Hepatocyte (in vitro differentiated cells): Measurements from ENCODE around the gene PARN. TPM values are rescaled to one million over a fixed set of nuclear protein-coding genes. Genes with fewer than 3 reads are reported as not detected.

Experiments used
- DNase-seq: peaks from one replicate; pipeline ENCODE4 v3.0.0-alpha.2; 2016; ENCODE audit warnings: low spot score
- H2AFZ ChIP-seq: fragments of 200-600 bp; sonication (generic); 2 replicates; pipeline ENCODE4 v1.6.0; 2016; ENCODE audit warnings: antibody characterized with exemption, mild to moderate bottlenecking
- H3K27ac ChIP-seq: fragments of 200-600 bp; sonication (generic); 2 replicates; pipeline ENCODE4 v1.5.1; 2016; ENCODE audit warnings: mild to moderate bottlenecking
- H3K27me3 ChIP-seq: fragments of 200-600 bp; sonication (generic); 2 replicates; pipeline ENCODE4 v1.6.1; 2016
- H3K36me3 ChIP-seq: fragments of 200-600 bp; sonication (generic); replicated peaks from 2 replicates; pipeline ENCODE4 v1.5.1; 2016; ENCODE audit warnings: low read depth; ENCODE audit not compliant: insufficient read depth
- H3K4me1 ChIP-seq: fragments of 200-600 bp; sonication (generic); 2 replicates; pipeline ENCODE4 v1.5.1; 2016; ENCODE audit warnings: mild to moderate bottlenecking, moderate library complexity; ENCODE audit not compliant: insufficient read depth
- H3K4me2 ChIP-seq: fragments of 200-600 bp; sonication (generic); 2 replicates; pipeline ENCODE4 v1.6.0; 2016
- H3K4me3 ChIP-seq: fragments of 200-600 bp; sonication (generic); 2 replicates; pipeline ENCODE4 v1.5.1; 2016; ENCODE audit warnings: mild to moderate bottlenecking
- H3K79me2 ChIP-seq: fragments of 200-600 bp; sonication (generic); 2 replicates; pipeline ENCODE4 v1.6.0; 2017; ENCODE audit warnings: mild to moderate bottlenecking
- H3K9me2 ChIP-seq: fragments of 200-600 bp; sonication (generic); replicated peaks from 2 replicates; pipeline ENCODE4 v1.6.0; 2017; ENCODE audit warnings: mild to moderate bottlenecking; ENCODE audit not compliant: insufficient read depth
- H3K9me3 ChIP-seq: fragments of 200-600 bp; sonication (generic); 2 replicates; pipeline ENCODE4 v1.5.1; 2016; ENCODE audit warnings: low read depth, mild to moderate bottlenecking
- H4K20me1 ChIP-seq: fragments of 200-600 bp; sonication (generic); 2 replicates; pipeline ENCODE4 v1.6.0; 2016; ENCODE audit warnings: mild to moderate bottlenecking; ENCODE audit not compliant: insufficient read depth, poor library complexity, severe bottlenecking
- EZH2 ChIP-seq: fragments of 200-600 bp; sonication (generic); IDR thresholded peaks from 2 replicates; pipeline ENCODE4 v1.6.1; 2016; ENCODE audit warnings: antibody characterized with exemption, mild to moderate bottlenecking, borderline replicate concordance
- EZH2phosphoT487 ChIP-seq: fragments of 200-600 bp; sonication (generic); IDR thresholded peaks from one replicate; pipeline ENCODE4 v1.6.1; 2018; ENCODE audit warnings: antibody characterized with exemption, mild to moderate bottlenecking, low read depth, moderate library complexity; ENCODE audit not compliant: unreplicated experiment, severe bottlenecking
- WGBS: methylation state at CpG from one replicate; pipeline ENCODE4 v1.1.6; 2016; ENCODE audit warnings: low lambda C conversion rate; ENCODE audit errors: missing lambda C conversion rate; 5-methylcytosine and 5-hydroxymethylcytosine counted together
- polyA plus RNA-seq: library from polyadenylated mRNA; unstranded; fragments of >200 nt; fragmentation: Nextera tagmentation; extraction: Ambion mirVana; gene quantifications from 2 replicates; pipeline ENCODE4 v1.2.1, GENCODE V29; 2016
- total RNA-seq: library from RNA; depleted of rRNA; stranded (reverse); fragments of >200 nt; gene quantifications from 2 replicates; pipeline ENCODE4 v1.2.3, GENCODE V29; 2014
- TF ChIP-seq, protein P1 (sequence below): fragments of 200-600 bp; sonication (generic); IDR thresholded peaks from 2 replicates; pipeline ENCODE4 v1.5.1; 2016; ENCODE audit warnings: antibody characterized with exemption, mild to moderate bottlenecking; ENCODE audit not compliant: poor library complexity

The PARN gene
- total and polyA plus RNA-seq, 2 experiments from 2014 or later = 23.7 to 35.6 TPM

DNA sequence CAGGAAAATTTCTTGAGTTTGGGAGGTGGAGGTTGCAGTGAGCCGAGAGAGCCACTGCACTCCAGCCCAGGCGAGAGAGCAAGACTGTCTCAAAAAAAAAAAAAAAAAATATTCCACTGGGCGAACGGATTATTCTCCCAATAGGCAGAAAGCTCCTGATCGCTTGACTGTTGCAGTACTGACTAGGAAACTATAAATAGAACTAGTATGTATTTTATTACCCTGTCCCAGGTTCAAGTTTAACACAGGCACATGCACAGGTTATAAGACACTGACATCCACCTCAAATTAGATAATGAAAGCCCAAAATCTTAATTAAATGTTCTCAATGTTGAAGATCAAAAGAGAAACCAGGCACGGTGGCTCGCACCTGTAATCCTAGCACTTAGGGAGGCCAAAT, 11.5 kb downstream of the PARN start:
- no peak overlapping the region for H3K4me3 ChIP-seq
- H3K9me2 ChIP-seq = no peaks in the 10 kb centered on the region
- no peaks in the 10 kb centered on the region for H3K79me2 ChIP-seq
- 79% methylated on average over 7 of the region's 7 CpGs for WGBS
- H3K9me3 ChIP-seq = no peaks in the 10 kb centered on the region
- no peak overlapping the region for H3K27ac ChIP-seq
- no peaks in the 10 kb centered on the region for H4K20me1 ChIP-seq
- no peaks in the 10 kb centered on the region for H3K36me3 ChIP-seq
- H3K4me2 ChIP-seq = no peak overlapping the region
- no peaks in the 10 kb centered on the region for H3K4me1 ChIP-seq
- TF ChIP-seq EZH2phosphoT487 (no peak), EZH2 (no peak)
- TF ChIP-seq, protein P1, sequence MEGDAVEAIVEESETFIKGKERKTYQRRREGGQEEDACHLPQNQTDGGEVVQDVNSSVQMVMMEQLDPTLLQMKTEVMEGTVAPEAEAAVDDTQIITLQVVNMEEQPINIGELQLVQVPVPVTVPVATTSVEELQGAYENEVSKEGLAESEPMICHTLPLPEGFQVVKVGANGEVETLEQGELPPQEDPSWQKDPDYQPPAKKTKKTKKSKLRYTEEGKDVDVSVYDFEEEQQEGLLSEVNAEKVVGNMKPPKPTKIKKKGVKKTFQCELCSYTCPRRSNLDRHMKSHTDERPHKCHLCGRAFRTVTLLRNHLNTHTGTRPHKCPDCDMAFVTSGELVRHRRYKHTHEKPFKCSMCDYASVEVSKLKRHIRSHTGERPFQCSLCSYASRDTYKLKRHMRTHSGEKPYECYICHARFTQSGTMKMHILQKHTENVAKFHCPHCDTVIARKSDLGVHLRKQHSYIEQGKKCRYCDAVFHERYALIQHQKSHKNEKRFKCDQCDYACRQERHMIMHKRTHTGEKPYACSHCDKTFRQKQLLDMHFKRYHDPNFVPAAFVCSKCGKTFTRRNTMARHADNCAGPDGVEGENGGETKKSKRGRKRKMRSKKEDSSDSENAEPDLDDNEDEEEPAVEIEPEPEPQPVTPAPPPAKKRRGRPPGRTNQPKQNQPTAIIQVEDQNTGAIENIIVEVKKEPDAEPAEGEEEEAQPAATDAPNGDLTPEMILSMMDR = no peak
- H2AFZ ChIP-seq = no peak overlapping the region
- no peak for DNase-seq
- no peaks in the 10 kb centered on the region for H3K27me3 ChIP-seq

- TF ChIP-seq, protein P1 = no peak
- no peak for TF ChIP-seq EZH2
- TF ChIP-seq EZH2phosphoT487 = no peak
- Histone ChIP-seq H3K79me2 (no peaks in the 10 kb centered on the region), H3K4me3 (no peak overlapping the region), H3K4me1 (no peaks in the 10 kb centered on the region), H4K20me1 (no peaks in the 10 kb centered on the region), H3K36me3 (no peaks in the 10 kb centered on the region), H3K27ac (no peak overlapping the region), H3K9me2 (no peaks in the 10 kb centered on the region), H3K9me3 (no peaks in the 10 kb centered on the region), H2AFZ (no peak overlapping the region), H3K4me2 (no peak overlapping the region), H3K27me3 (no peaks in the 10 kb centered on the region)
- no peak for DNase-seq
- WGBS = 99% methylated on average over 4 of the region's 4 CpGs
These were observed 13.8 kb downstream of the PARN start for GRCh38 chr16:14616280-14616679.

GRCh38 chr16:14613991-14614390, 16.1 kb downstream of the PARN start:
- no peaks in the 10 kb centered on the region for H3K27me3 ChIP-seq
- no peak overlapping the region for H3K4me3 ChIP-seq
- no peaks in the 10 kb centered on the region for H3K4me1 ChIP-seq
- no peak overlapping the region for H2AFZ ChIP-seq
- 98% methylated on average over 4 of the region's 4 CpGs for WGBS
- TF ChIP-seq EZH2phosphoT487 (no peak), EZH2 (no peak)
- TF ChIP-seq, protein P1 = no peak
- no peak for DNase-seq
- H3K9me2 ChIP-seq = no peaks in the 10 kb centered on the region
- H3K79me2 ChIP-seq = no peaks in the 10 kb centered on the region
- no peak overlapping the region for H3K4me2 ChIP-seq
- no peaks in the 10 kb centered on the region for H4K20me1 ChIP-seq
- no peak overlapping the region for H3K27ac ChIP-seq
- H3K36me3 ChIP-seq = no peaks in the 10 kb centered on the region
- H3K9me3 ChIP-seq = no peaks in the 10 kb centered on the region

GRCh38 chr16:14611660-14612059, 18.4 kb downstream of the PARN start:
- no peaks in the 10 kb centered on the region for H3K36me3 ChIP-seq
- DNase-seq = no peak
- 96% methylated on average over 14 of the region's 14 CpGs for WGBS
- no peaks in the 10 kb centered on the region for H3K79me2 ChIP-seq
- no peaks in the 10 kb centered on the region for H3K9me2 ChIP-seq
- no peaks in the 10 kb centered on the region for H3K27me3 ChIP-seq
- H3K4me1 ChIP-seq = no peaks in the 10 kb centered on the region
- H4K20me1 ChIP-seq = no peaks in the 10 kb centered on the region
- H3K4me2 ChIP-seq = no peak overlapping the region
- no peak overlapping the region for H3K27ac ChIP-seq
- no peaks in the 10 kb centered on the region for H3K9me3 ChIP-seq
- H3K4me3 ChIP-seq = no peak overlapping the region
- no peak overlapping the region for H2AFZ ChIP-seq
- TF ChIP-seq, protein P1 = no peak
- TF ChIP-seq EZH2phosphoT487 (no peak), EZH2 (no peak)
